GM19099 (cell line): ENCODE results near the gene MARCHF2.

Experiments
- POLR2A ChIP-seq: IDR thresholded peaks from 3 replicates; pipeline ENCODE4 v1.6.1; 2011; ENCODE audit warnings: low read depth; ENCODE audit not compliant: insufficient read length; ENCODE audit errors: extremely low read depth

The MARCHF2 gene

GRCh38 chr19:8388612-8388958 is 24.5 kb upstream of the MARCHF2 start:
- no peak for TF ChIP-seq POLR2A

- peak; percentile 61 for TF ChIP-seq POLR2A
Observed at GRCh38 chr19:8389891-8390616, 23.1 kb upstream of the MARCHF2 start, which contains the start of gene RAB11B. Gene RAB11B (plus strand): TSS chr19:8390360. CDS start chr19:8390417, 57 bp downstream.

- TF ChIP-seq POLR2A: peak; percentile 29
Observed at GRCh38 chr19:8390617-8390981, 22.5 kb upstream of the MARCHF2 start.

GRCh38 chr19:8391198-8392016 is 21.7 kb upstream of the MARCHF2 start:
- TF ChIP-seq POLR2A: no peak

GRCh38 chr19:8392017-8392591 is 21.0 kb upstream of the MARCHF2 start:
- no peak for TF ChIP-seq POLR2A

GRCh38 chr19:8393192-8393870 is 19.8 kb upstream of the MARCHF2 start:
- TF ChIP-seq POLR2A: no peak

GRCh38 chr19:8393871-8394250 is 19.2 kb upstream of the MARCHF2 start:
- no peak for TF ChIP-seq POLR2A

GRCh38 chr19:8395621-8396082 is 17.5 kb upstream of the MARCHF2 start:
- no peak for TF ChIP-seq POLR2A

- no peak for TF ChIP-seq POLR2A
Observed at GRCh38 chr19:8396185-8396562, 16.9 kb upstream of the MARCHF2 start.

- no peak for TF ChIP-seq POLR2A
Observed at GRCh38 chr19:8396563-8397203, 16.4 kb upstream of the MARCHF2 start.

GRCh38 chr19:8397271-8397670 is 15.8 kb upstream of the MARCHF2 start:
- no peak for TF ChIP-seq POLR2A

- no peak for TF ChIP-seq POLR2A
Observed at GRCh38 chr19:8397746-8398310, 15.3 kb upstream of the MARCHF2 start.

GRCh38 chr19:8398311-8398771 is 14.8 kb upstream of the MARCHF2 start:
- no peak for TF ChIP-seq POLR2A

- TF ChIP-seq POLR2A: no peak
Observed at GRCh38 chr19:8399681-8400188, 13.4 kb upstream of the MARCHF2 start.
